ENCODE results near the gene CTPS2. TPM values are rescaled to one million over a fixed set of nuclear protein-coding genes. Genes with fewer than 3 reads are reported as not detected.
"Not testable (repeated sequence)": the region's sequence is repeated elsewhere in the genome, so short reads cannot be mapped to it uniquely, and the experiment has no call there.

Gene CTPS2
- total RNA-seq, 1 experiment from 2014 or later = 53.8 TPM

GRCh38 chrX:16653424-16653823, 59.0 kb downstream of the CTPS2 start:
- Histone ChIP-seq H3K4me3 (ENCODE audit: insufficient read depth, low read depth, low read length) (no peak overlapping the region), H3K36me3 (replicated peaks; ENCODE audit: control insufficient read depth, insufficient read depth, low read length) (peaks cover 1% of the 10 kb centered on the region; the same call in 1 of the 2 replicates), H3K27me3 (ENCODE audit: control insufficient read depth, insufficient read depth, low read length) (no peaks in the 10 kb centered on the region)
- no peak for DNase-seq

- no peak overlapping the region for H3K4me3 ChIP-seq (ENCODE audit: insufficient read depth, low read depth, low read length)
- H3K27me3 ChIP-seq (ENCODE audit: control insufficient read depth, insufficient read depth, low read length) = no peaks in the 10 kb centered on the region
- no peak for DNase-seq
- peaks cover 4% of the 10 kb centered on the region for H3K36me3 ChIP-seq (replicated peaks; ENCODE audit: control insufficient read depth, insufficient read depth, low read length)
These were observed 61.0 kb downstream of the CTPS2 start for GRCh38 chrX:16651391-16652024.

GRCh38 chrX:16649858-16650257, 62.6 kb downstream of the CTPS2 start, which contains the start of gene S100G:
TSS of gene S100G (plus strand) at chrX:16650158. CDS start at chrX:16651007, 849 bp downstream.
- no peak within 1 kb of the TSS for H3K4me3 ChIP-seq (ENCODE audit: insufficient read depth, low read depth, low read length)
- no peak for DNase-seq
- no peaks in the 10 kb centered on the region for H3K27me3 ChIP-seq (ENCODE audit: control insufficient read depth, insufficient read depth, low read length)
- peaks cover 4% of the 10 kb centered on the region for H3K36me3 ChIP-seq (replicated peaks; ENCODE audit: control insufficient read depth, insufficient read depth, low read length)

- H3K4me3 ChIP-seq (ENCODE audit: insufficient read depth, low read depth, low read length) = no peak overlapping the region
- H3K27me3 ChIP-seq (ENCODE audit: control insufficient read depth, insufficient read depth, low read length) = no peaks in the 10 kb centered on the region
- DNase-seq = no peak
- peaks cover 4% of the 10 kb centered on the region for H3K36me3 ChIP-seq (replicated peaks; ENCODE audit: control insufficient read depth, insufficient read depth, low read length)
These were observed 65.9 kb downstream of the CTPS2 start for GRCh38 chrX:16646366-16647138.

- H3K36me3 ChIP-seq (replicated peaks; ENCODE audit: control insufficient read depth, insufficient read depth, low read length) = peaks cover 5% of the 10 kb centered on the region
- H3K27me3 ChIP-seq (ENCODE audit: control insufficient read depth, insufficient read depth, low read length) = no peaks in the 10 kb centered on the region
- no peak overlapping the region for H3K4me3 ChIP-seq (ENCODE audit: insufficient read depth, low read depth, low read length)
- DNase-seq = peak; percentile 50
These were observed 69.3 kb downstream of the CTPS2 start for GRCh38 chrX:16643176-16643575.

GRCh38 chrX:16640823-16641222, 71.6 kb downstream of the CTPS2 start:
- Histone ChIP-seq H3K36me3 (replicated peaks; ENCODE audit: control insufficient read depth, insufficient read depth, low read length) (peaks cover 3% of the 10 kb centered on the region), H3K27me3 (ENCODE audit: control insufficient read depth, insufficient read depth, low read length) (no peaks in the 10 kb centered on the region), H3K4me3 (ENCODE audit: insufficient read depth, low read depth, low read length) (no peak overlapping the region)
- no peak for DNase-seq

GRCh38 chrX:16639966-16640365, 72.5 kb downstream of the CTPS2 start:
- H3K27me3 ChIP-seq (ENCODE audit: control insufficient read depth, insufficient read depth, low read length) = no peaks in the 10 kb centered on the region
- peaks cover 2% of the 10 kb centered on the region for H3K36me3 ChIP-seq (replicated peaks; ENCODE audit: control insufficient read depth, insufficient read depth, low read length)
- no peak overlapping the region for H3K4me3 ChIP-seq (ENCODE audit: insufficient read depth, low read depth, low read length)
- DNase-seq = no peak

GRCh38 chrX:16638533-16638932, 73.9 kb downstream of the CTPS2 start:
- Histone ChIP-seq H3K27me3 (ENCODE audit: control insufficient read depth, insufficient read depth, low read length) (no peaks in the 10 kb centered on the region), H3K36me3 (replicated peaks; ENCODE audit: control insufficient read depth, insufficient read depth, low read length) (peaks cover 2% of the 10 kb centered on the region), H3K4me3 (ENCODE audit: insufficient read depth, low read depth, low read length) (no peak overlapping the region)
- DNase-seq = no peak

GRCh38 chrX:16635596-16635995, 76.9 kb downstream of the CTPS2 start:
- no peak for DNase-seq
- no peaks in the 10 kb centered on the region for H3K27me3 ChIP-seq (ENCODE audit: control insufficient read depth, insufficient read depth, low read length)
- peaks cover 3% of the 10 kb centered on the region for H3K36me3 ChIP-seq (replicated peaks; ENCODE audit: control insufficient read depth, insufficient read depth, low read length)
- no peak overlapping the region for H3K4me3 ChIP-seq (ENCODE audit: insufficient read depth, low read depth, low read length)

- H3K36me3 ChIP-seq (replicated peaks; ENCODE audit: control insufficient read depth, insufficient read depth, low read length) = peaks cover 3% of the 10 kb centered on the region
- DNase-seq = no peak
- no peaks in the 10 kb centered on the region for H3K27me3 ChIP-seq (ENCODE audit: control insufficient read depth, insufficient read depth, low read length)
- H3K4me3 ChIP-seq (ENCODE audit: insufficient read depth, low read depth, low read length) = no peak overlapping the region
These were observed 77.4 kb downstream of the CTPS2 start for GRCh38 chrX:16635040-16635439.

- Histone ChIP-seq H3K36me3 (replicated peaks; ENCODE audit: control insufficient read depth, insufficient read depth, low read length) (peaks cover 2% of the 10 kb centered on the region), H3K27me3 (ENCODE audit: control insufficient read depth, insufficient read depth, low read length) (no peaks in the 10 kb centered on the region), H3K4me3 (ENCODE audit: insufficient read depth, low read depth, low read length) (no peak overlapping the region)
- no peak for DNase-seq
These were observed 78.7 kb downstream of the CTPS2 start for GRCh38 chrX:16633754-16634153.

GRCh38 chrX:16629909-16630308, 82.6 kb downstream of the CTPS2 start:
- DNase-seq = no peak
- Histone ChIP-seq H3K4me3 (ENCODE audit: insufficient read depth, low read depth, low read length) (no peak overlapping the region), H3K27me3 (ENCODE audit: control insufficient read depth, insufficient read depth, low read length) (no peaks in the 10 kb centered on the region), H3K36me3 (replicated peaks; ENCODE audit: control insufficient read depth, insufficient read depth, low read length) (peaks cover 1% of the 10 kb centered on the region)

- DNase-seq = peak; percentile 71
- Histone ChIP-seq H3K4me3 (ENCODE audit: insufficient read depth, low read depth, low read length) (no peak overlapping the region), H3K27me3 (ENCODE audit: control insufficient read depth, insufficient read depth, low read length) (no peaks in the 10 kb centered on the region), H3K36me3 (replicated peaks; ENCODE audit: control insufficient read depth, insufficient read depth, low read length) (peaks cover 1% of the 10 kb centered on the region)
These were observed 83.4 kb downstream of the CTPS2 start for GRCh38 chrX:16628946-16629595.

GRCh38 chrX:16628511-16628910, 84.0 kb downstream of the CTPS2 start:
- not testable (repeated sequence) for H3K27me3 ChIP-seq (ENCODE audit: control insufficient read depth, insufficient read depth, low read length); H3K4me3 ChIP-seq (ENCODE audit: insufficient read depth, low read depth, low read length); H3K36me3 ChIP-seq (replicated peaks; ENCODE audit: control insufficient read depth, insufficient read depth, low read length); DNase-seq

GRCh38 chrX:16619024-16619423, 93.4 kb downstream of the CTPS2 start:
- Histone ChIP-seq H3K36me3 (replicated peaks; ENCODE audit: control insufficient read depth, insufficient read depth, low read length) (peaks cover 11% of the 10 kb centered on the region), H3K27me3 (ENCODE audit: control insufficient read depth, insufficient read depth, low read length) (no peaks in the 10 kb centered on the region), H3K4me3 (ENCODE audit: insufficient read depth, low read depth, low read length) (no peak overlapping the region)
- no peak for DNase-seq
